Measurements from ENCODE around the gene SPCS3.

GRCh38 chr4:176363072-176363471, 43.3 kb downstream of the SPCS3 start:
- TF ChIP-seq CTCF (IDR thresholded peaks at IDR 0.05), result no peak
- TF ChIP-seq POLR2A (IDR thresholded peaks at IDR 0.05), result no peak
- no peak for TF ChIP-seq EP300 (IDR thresholded peaks at IDR 0.05)
